GM21576 (cell line): ENCODE data around the gene AOPEP.

ENCODE experiments used
- ATAC-seq: cut with Tn5 transposase; IDR thresholded peaks from one replicate; pipeline ENCODE4 v1.9.1; 2021; ENCODE audit warnings: mild to moderate bottlenecking, moderate library complexity; ENCODE audit not compliant: unreplicated experiment

Gene AOPEP

GRCh38 chr9:95071450-95071849 lies 345.0 kb downstream of the AOPEP start:
- no peak for ATAC-seq

- no peak for ATAC-seq
Measured at GRCh38 chr9:95071925-95072324, 345.4 kb downstream of the AOPEP start.

- ATAC-seq: no peak
Measured at GRCh38 chr9:95073042-95073607, 346.6 kb downstream of the AOPEP start.

DNA sequence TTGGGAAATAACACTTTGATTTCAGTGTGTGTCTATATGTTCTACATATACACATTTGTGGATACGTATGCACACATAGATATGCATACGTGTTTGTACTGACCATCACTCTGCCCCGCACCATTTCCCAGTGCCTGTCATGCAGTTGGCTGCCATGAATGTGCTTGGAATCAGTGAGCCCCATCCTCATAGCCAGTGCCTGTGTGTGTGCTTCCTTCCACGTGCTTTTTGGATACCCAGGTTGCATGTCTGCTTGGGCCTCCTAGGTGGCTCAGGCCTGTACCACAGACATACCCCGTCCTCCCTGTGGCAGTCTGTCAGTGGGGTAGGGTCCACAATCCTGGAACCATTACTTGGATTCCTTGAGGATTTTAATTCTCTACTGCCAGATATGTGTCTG lies 347.4 kb downstream of the AOPEP start:
- ATAC-seq: no peak

DNA sequence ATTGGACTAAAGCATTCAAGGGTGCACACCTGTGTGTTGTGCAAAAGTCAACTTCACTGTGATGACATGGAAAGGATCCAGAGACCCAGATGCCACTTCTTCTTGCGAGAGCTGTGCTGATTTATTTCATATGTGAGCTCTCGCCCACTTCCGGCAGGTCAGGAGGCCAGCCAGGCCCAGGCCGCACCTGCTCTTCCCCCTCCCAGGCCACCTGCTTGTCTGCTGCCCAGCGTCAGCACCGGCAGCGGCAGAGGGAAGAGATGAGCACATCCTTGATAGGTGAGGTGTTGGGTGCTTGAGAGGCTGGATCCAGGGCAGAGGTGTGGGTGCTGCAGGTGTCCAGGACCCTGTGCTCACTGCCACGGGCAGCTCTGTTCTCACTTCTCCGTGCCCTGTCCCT lies 348.1 kb downstream of the AOPEP start:
- ATAC-seq: no peak

DNA sequence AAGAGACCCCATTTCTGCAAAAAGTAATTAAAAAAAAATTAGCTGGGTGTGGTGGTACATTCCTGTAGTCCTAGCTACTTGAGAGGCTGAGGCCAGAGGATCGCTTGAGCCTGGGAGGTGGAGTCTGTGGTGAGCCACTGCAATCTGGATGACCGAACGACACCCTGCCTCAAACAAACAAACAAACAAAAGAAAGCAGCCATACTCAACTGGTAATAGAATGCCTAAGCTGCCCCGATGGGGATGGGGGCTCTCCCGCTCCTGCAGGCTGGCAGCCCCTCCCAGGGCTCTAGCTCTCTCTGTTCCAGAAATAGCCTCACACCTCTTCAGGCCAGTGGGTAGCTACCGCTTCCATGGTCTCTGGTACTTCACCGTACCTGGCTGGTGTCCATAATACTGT lies 349.2 kb downstream of the AOPEP start:
- no peak for ATAC-seq

- ATAC-seq: no peak
Measured at GRCh38 chr9:95076696-95077052, 350.2 kb downstream of the AOPEP start.

DNA sequence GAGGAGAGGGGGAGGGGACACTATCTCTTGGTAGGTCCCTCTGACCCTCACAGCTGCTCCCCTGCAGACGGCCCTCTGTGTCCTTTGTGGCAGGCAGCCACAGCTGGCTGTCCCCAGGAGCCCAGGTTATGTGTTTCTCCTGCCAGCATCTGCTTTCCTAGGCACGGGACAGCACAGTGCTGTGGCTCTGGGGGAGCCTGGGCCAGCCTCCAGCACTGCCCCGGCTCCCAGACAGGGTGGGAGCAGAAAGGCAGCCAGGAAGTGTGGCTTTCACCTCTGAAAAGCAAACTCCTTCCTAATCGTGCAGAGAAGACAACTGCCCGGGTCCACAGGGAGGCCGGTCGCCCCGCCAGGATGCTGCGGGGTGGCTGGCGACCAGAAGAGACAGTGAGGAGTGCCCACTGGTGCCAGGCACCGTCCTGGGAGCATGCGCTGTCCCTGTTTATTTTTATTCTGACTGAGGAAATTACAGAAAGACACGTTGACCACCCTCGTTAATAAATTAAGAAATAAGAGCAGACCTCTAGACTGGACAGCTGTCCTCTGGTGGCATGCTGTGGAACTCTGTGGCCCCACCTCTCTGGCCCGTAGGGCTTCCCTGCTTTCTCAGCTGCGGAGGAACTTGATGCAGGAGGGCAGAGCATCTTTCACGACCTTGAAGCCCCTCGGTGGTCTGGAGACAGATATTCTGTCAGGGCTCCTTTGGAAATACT lies 350.7 kb downstream of the AOPEP start:
- no peak for ATAC-seq

- ATAC-seq: no peak
Measured at GRCh38 chr9:95077766-95078370, 351.4 kb downstream of the AOPEP start.

GRCh38 chr9:95078511-95078910 lies 352.0 kb downstream of the AOPEP start:
- ATAC-seq: no peak

GRCh38 chr9:95078939-95079338 lies 352.4 kb downstream of the AOPEP start:
- ATAC-seq: no peak

GRCh38 chr9:95079461-95079860 lies 353.0 kb downstream of the AOPEP start:
- ATAC-seq: no peak

- ATAC-seq: no peak
Measured at GRCh38 chr9:95080961-95081647, 354.6 kb downstream of the AOPEP start.

- no peak for ATAC-seq
Measured at GRCh38 chr9:95081998-95082397, 355.5 kb downstream of the AOPEP start.

- no peak for ATAC-seq
Measured at GRCh38 chr9:95082401-95083084, 356.0 kb downstream of the AOPEP start.

DNA sequence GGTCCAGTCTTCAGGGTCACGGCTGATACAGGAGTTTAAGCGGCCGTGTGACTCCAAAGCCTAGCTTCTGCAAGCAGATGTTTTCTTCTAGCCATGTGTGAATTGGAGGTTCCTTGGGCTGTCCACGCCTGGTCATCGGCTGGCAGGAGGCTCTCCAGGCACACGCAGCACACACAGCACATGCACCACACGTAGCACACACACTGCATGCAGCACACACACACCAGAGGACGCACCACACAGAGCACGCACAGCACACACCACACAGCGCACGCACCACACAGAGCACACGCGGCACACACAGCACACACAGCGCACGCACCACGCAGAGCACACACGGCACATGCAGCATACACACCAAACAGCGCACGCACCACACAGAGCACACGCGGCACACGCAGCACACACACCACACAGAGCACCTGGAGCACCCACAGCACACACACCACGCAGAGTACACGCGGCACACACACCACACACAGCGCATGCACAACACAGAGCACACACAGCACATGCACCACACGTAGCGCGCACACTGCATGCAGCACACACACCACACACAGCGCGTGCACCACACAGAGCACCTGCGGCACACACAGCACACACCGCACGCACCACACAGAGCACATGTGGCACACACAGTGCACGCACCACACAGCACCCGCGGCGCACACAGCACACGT lies 356.7 kb downstream of the AOPEP start:
- ATAC-seq: no peak

- ATAC-seq: no peak
Measured at GRCh38 chr9:95084254-95084934, 357.9 kb downstream of the AOPEP start.

- no peak for ATAC-seq
Measured at GRCh38 chr9:95085036-95085770, 358.7 kb downstream of the AOPEP start.

- ATAC-seq: no peak
Measured at GRCh38 chr9:95085861-95086563, 359.5 kb downstream of the AOPEP start.
